CD4-positive, alpha-beta T cell treated with Interleukin-21 for 1 hour (primary cell): Measurements from ENCODE around the gene SLC16A2.
"Not testable (repeated sequence)": the region's sequence is repeated elsewhere in the genome, so short reads cannot be mapped to it uniquely, and the experiment has no call there.

ENCODE experiments used
- DNase-seq: peaks from one replicate; pipeline ENCODE4 v3.0.0-alpha.2; 2020

Gene SLC16A2

GRCh38 chrX:74448669-74449068 is 27.4 kb downstream of the SLC16A2 start:
- no peak for DNase-seq

DNA sequence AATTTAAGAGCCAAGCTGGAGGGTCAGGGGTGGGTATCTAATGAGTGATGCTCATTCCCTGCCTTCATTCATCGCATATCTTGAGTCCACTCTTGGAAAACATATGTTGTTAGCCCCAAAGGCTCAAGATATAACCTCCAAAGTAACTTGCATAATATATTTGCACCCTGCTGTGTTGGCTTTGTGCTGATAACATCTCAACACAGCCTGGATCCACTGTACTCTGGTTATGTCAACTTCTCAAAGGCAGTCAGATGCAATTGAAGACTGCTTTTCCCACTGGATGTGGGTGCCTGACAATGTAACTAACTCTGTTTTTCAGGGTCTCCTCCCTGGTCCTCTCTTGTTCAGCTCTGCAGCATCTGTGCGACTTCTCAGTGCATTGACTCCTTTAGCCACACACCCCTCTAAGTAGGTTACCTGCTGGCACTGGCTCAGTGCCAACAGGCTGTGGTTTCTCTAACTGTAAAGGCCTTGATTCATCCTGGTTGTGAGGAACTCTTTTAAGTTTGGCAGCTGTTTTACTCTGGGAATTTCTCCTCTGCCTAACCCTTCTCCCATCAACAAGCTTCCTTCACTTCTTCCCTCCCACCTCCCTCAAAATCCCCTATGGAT is 28.1 kb downstream of the SLC16A2 start:
- peak; percentile 32 for DNase-seq

DNA sequence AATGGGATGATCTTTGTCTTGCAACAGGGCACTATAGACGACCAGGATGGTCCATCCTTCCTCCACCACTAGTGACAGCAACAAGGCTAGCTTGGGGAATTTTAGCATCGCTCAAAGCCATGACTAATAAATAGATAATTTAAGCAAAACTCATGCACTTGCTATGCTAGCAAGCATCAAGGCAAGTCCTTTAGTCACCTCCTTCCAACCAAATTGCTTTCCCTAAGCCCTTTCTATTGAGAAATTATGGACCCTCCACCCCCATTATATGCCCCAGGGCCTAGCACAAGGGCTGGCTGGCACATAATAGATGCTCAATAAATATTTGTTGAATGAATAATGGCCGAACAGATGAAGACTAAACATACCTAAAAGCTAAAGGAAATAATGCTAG is 28.6 kb downstream of the SLC16A2 start:
- no peak for DNase-seq

GRCh38 chrX:74450803-74451449 is 29.6 kb downstream of the SLC16A2 start:
- no peak for DNase-seq

DNA sequence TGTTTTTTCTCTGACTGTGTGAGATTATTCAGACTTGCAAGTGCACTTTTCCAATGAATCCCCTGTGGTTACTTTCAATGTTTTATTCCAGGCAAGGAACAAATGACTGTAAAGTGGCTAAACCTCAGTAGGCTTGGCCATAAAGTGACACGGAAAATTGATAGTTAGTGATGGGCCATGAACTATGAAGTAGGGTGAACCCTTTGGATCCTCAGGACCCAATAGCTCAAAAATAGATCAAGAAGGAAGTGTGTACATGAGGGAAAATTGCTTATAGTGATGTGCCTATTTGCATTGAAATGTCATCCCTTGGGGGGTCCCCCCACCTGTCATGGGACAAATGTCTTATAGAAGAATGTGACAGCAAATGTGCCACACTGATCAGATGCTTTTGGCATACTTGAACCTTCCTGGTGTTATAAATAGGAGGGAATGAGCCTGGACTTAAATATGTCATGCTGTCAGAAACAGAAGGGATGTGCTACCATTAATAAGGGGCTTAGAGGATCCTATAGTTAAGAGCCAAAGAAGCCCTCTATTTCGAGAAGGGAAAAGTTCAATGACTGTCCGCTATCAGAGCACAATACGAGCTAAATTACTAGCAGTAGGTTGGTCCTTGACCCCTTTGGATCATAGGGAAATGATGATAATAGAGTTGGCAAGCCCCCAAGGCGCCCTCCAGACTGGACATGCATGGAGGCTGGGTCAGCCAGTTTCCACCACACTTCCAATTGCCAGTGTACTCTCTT is 30.3 kb downstream of the SLC16A2 start:
- DNase-seq, result no peak

GRCh38 chrX:74452199-74452481 is 30.8 kb downstream of the SLC16A2 start:
- no peak for DNase-seq

DNA sequence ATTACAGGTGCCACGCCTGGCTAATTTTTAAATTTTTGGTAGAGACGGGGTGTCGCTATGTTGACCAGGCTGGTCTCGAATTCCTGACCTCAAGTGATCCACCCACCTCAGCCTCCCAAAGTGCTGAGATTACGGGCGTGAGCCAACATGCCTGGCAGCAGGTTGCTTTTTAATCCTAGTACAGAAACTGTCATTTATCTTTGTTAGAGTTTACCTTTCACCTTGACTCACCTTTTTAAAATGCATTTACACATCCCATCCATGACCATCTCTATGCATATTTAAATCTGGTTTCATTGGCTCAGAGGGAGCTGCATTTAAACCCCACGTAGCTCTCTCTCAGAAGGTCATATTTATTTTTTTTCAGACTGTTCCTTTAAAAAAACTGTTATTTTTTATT is 31.9 kb downstream of the SLC16A2 start:
- DNase-seq, result no peak

GRCh38 chrX:74454233-74454632 is 32.9 kb downstream of the SLC16A2 start:
- not testable (repeated sequence) for DNase-seq

DNA sequence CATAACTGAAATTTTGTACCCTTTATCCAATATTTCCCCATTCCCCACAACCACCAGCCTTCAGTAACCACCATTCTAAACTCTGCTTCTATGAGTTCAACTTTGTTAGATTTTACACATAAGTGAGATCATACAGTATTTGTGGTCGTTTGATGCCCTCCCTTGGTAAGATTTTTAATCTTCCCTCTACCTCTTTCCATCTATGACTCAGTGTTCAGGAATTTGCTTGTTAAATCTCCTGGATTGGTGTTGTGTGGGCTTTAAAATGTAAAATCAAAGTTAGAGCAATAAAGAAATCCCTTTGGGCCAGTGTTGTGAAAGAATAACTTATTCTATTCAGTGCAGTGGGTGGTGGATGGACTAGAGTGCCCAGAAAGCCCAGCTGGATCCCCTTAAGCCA is 37.4 kb downstream of the SLC16A2 start:
- no peak for DNase-seq

GRCh38 chrX:74461384-74461783 is 40.1 kb downstream of the SLC16A2 start:
- DNase-seq, result no peak

DNA sequence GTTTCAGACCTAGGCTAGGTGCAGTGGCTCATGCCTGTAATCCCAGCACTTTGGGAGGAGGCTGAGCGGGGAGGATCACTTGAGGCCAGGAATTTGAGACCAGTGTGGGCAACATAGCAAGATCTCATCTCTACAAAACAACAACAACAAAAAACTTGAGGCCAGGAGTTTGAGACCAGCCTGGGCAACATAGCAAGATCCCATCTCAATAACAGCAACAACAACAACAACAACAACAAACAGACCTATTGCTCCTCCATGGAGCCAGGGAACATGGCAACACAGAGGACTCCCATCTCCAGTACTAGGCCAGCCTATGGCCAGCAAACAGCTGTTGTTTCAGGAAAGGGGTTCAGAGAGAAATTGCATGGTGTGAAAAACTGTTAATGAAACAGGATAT is 43.4 kb downstream of the SLC16A2 start:
- DNase-seq, result no peak

DNA sequence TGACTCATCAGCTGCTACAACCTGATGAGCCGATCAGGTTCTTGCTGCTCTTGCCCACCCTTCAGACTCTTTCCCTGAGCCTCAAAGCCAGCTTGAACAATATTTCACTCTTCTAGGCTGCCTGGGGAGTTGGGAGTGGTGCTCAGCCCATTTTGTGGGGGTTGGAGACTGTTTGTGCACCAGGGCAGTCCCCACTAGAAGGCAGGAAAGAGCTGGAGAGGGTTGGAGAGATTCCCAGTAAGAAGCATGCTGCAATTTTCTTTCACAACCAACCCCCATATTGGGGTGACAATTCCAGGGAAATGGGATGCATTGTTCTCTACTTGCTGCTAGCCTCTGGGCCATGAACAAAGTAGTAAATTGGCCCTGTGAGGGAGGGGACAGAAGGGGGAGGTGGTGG is 44.1 kb downstream of the SLC16A2 start:
- no peak for DNase-seq

- DNase-seq, result no peak
These were observed 46.4 kb downstream of the SLC16A2 start for GRCh38 chrX:74467656-74468055.

- not testable (repeated sequence) for DNase-seq
These were observed 51.8 kb downstream of the SLC16A2 start for GRCh38 chrX:74473116-74473515.

DNA sequence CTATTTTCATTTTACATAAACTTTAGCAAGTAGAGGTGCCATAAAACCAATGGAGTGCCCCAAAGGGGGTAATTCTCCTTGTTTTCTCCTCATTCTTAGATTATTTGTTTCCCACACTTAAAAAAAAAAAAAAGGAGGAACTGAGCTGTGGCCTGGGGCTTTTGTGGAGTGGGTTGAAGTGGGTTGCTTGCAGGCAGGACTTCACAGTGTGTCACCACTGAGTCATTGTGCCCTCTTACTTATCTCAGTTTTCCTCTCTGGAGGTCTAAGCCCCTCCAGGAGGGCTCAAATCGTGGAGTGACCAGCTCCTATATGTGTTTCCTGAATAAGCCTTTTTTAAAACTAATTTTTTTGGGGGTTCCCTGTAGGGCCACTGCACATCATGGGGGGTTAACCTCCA is 69.0 kb downstream of the SLC16A2 start:
- DNase-seq, result no peak

GRCh38 chrX:74492720-74493201 is 71.5 kb downstream of the SLC16A2 start:
- peak; percentile 21 for DNase-seq

DNA sequence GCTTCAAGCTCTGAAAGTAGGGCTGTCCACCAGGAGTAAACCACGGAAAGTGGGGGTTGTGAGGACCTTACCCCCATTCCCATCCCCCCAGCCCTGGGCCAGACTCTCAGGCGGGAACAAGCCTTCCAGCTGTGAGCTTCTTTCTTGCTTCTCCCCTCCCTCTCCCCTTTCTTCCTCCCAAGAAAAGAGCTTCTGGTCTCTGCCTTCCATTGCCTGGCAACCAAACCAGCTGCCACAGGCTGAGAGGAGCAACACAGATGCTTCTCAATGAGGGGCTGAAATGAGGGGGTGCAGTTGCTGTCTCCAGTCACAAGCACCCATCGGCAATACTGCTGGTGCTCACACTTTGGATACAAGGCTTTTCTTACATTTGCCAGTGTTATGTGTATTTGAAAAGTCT is 72.5 kb downstream of the SLC16A2 start:
- no peak for DNase-seq

GRCh38 chrX:74498924-74499323 is 77.6 kb downstream of the SLC16A2 start:
- DNase-seq, result no peak

- no peak for DNase-seq
These were observed 78.8 kb downstream of the SLC16A2 start for GRCh38 chrX:74500067-74500466.

- no peak for DNase-seq
These were observed 79.3 kb downstream of the SLC16A2 start for GRCh38 chrX:74500555-74500954.

DNA sequence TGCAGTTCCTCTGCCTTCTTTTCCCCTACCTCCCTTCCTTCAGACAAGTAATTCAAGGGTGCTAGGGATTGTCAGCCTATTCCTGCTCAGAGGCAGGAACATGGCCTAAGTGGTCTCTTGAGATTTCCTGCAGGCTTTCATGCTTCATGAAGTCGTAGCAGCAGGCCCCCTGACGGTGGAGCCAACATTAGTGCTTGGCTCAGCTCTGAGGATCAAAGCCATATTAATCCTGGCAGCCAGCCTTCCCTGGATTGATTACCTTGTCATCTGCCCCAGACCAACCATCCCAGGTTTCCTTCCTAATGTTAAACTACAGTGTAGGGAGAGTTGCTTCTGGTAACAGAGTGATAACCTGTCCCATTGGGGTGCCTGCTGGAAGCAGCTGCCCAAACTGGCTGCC is 84.1 kb downstream of the SLC16A2 start:
- no peak for DNase-seq

DNA sequence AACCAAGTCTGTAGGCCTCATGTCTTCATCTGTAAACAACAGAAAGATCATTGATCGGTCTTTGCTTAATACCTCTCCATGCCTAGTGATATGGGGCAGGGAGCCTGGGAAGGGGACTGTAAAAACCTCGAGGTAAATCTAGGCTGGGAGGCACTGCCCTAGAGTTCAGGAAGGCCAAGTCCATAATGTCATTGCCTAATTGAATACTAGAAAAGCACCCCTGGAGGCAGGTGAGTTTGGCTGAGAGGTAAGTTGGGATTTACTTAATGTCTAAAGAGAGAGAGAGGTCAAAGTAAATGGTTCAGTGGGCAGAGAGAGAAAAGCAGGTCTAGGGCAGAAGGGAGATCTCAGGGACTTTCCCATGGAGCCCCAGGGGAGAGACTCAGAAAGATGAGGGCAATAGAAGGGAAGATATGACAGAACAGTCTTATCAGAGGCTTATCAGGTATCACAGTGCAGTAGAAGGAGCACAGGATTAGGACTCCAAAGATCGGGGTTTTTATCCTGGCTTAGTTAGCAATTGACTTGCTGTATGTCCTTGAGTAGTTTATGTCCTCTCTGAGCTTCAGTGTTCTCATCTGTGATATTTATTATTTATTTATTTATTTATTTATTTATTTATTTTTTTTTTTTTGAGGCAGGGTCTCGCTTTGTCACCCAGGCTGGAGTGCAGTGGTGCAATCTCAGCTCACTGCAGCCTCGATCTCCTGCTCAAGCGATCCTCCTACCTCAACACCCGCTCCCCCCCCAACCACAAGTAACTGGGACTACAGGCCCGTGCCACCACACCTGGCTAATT is 85.2 kb downstream of the SLC16A2 start:
- no peak for DNase-seq

DNA sequence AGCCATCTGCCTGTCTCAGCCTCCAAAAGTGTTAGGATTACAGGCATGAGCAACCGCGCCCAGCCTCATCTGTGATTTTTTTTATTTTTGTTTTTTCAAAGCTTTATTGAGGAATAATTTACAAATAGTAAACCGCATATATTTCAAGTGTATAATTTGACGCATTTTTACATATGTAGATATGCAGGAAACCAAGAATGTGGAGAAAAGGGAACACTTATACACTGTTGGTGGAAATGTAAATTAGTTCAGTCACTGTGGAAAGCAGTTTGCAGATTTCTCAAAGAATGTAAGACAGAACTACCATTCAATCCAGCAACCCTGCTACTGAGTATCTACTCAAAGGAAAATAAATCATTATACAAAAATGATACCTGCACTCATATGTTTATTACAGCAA is 85.9 kb downstream of the SLC16A2 start:
- DNase-seq, result no peak

- no peak for DNase-seq
These were observed 88.7 kb downstream of the SLC16A2 start for GRCh38 chrX:74509989-74510388.
